Activated CD4-positive, CD25-positive, alpha-beta regulatory T cell treated with anti-CD3 and anti-CD28 coated beads, Interleukin-2, amount 50 U/mL, for 24 hours (primary cell): Measurements from ENCODE around the gene MT1A.
"Not testable (repeated sequence)": the region's sequence is repeated elsewhere in the genome, so short reads cannot be mapped to it uniquely, and the experiment has no call there.

Experiments
- ATAC-seq, 2 donors: fragments of 150-1000 bp; cut with Tn5 transposase; one replicate each; pipeline ENCODE4 v1.10.0; 2021; ENCODE audit warnings: mild to moderate bottlenecking in 1 of 2, moderate library complexity in 1 of 2

MT1A gene

DNA sequence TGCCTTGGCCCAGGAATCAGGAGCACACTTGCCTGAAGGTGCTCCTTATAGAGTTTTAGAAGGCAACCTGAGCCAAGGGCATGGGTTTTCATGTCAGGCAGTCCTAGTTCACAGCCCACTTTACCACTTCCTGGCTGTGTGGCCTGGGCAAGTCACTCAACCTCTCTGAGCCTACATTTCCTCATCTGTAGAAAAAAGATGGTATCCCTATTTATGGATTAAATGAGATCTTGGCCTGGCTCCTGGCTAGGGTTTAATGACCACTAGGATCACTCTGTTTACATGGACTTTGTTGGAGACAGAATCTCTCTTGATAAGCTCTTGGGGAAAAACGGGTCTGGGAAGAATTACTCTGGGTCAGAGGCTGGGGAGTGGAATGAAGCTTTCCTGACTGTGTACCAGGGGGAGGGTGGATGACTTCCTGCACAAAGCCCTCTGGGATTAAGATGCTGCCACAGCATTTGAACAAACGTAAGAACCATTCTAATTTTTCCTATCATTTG lies 27.8 kb upstream of the MT1A start:
- no peak for ATAC-seq

DNA sequence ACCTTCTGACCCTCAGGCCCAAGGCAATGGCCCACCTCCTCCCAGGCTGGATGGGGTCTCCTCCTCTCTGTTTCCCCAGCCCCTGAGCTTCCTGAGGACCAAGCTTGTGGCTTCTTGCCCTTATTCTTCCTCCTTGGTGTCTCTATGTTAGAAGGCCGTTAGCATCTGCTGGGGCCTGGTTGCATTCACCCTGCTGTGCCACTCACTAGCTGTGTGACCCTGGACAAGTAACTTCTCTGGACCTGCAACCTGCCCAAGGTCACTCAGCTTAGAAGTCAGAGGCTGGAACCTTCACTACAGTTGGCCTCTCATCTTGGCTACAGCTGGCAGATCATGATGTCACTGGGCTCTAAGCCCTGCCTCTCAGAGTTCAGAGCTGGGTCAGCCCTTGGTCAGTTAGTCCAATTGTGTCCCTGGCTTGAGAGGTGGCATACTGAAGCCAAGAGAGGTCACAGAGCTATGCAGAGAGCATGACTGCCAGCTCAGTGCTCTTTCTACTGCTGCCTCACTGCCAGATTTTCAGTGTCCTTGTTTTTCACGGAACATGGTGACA lies 27.1 kb upstream of the MT1A start:
- ATAC-seq, result no peak

DNA sequence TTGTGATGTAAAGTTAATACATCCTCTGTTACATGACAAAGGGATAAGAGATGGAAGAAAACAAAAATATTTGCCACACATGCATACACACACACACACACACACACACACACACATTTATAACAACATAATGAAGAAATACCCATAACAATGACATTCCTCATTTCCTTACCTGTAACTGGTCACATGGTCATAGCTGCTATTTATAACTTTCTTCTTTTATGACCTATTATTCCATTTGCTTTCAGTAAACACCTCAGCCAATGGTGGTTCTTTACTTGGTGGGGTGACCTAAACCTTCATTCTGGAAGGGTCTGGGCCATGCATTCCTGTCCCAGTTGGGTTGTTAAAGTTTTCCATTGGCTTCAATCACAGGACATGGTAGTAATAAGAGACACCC lies 24.8 kb upstream of the MT1A start:
- ATAC-seq, result no peak

DNA sequence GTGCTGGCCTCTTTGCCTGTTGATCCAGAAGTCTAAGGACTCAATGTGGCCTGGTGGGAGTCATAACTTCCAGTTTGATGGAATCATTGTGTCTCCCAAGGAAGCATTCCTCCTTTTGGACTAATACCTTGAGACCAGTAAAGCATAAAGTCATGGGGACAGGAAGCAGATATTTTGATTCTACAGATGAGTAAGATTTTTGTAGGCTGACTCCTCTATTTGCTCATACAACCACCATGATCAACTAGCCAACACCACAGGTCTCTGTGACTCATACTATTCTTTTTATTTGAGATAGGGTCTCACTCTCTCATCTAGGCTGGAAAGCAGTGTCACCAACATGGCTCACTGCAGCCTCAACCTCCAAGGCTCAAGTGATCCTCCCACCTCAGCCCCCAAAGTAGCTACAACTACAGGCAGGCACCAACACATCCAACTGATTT lies 23.9 kb upstream of the MT1A start:
- peak; percentile 84 to 88 for ATAC-seq

DNA sequence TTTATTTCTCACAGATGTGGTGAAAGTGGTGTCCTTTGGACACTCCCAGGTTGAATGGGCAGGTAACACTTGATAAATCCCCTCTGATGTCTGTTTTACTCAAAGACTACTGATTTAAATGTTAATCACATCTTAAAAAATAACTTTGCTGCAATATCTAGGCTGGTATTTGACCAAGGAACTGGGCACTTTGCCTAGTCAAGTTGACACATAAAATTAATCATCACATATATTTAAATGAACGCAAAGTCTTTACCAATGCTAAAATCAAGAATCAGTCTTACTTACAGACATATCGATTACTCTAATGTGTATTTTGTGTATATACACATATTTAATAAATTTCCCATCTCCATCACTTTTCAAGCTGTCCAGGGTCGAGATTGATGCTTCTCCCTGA lies 23.1 kb upstream of the MT1A start:
- ATAC-seq, result no peak

DNA sequence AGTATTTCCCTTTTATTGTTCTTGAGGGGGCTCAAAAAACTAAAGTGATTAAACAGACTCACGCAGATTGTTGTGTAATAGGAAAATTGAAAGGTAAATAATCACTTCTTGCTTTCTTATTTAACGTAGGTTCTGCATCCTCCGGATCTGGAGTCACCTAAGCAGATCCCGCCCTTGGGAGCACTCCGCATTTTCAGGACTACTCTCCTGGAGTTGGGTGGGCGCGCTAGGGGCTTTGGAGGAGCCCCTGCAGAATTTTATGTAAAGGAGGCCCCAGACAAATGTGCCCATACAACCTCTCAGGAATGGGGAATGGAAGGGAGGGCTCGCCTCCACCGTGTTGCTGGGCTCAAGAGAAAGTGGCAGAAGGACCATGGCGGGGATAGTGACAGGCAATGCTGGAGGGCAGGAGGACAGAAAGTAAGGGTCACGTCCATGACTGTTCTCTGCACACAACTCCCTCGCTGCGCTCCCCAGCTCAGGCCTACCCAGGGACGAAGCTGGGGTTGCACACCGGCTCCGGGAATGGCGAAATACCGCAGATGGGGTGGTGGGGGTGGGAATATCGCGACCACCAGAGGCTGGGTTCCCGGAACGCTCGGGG lies 21.8 kb upstream of the MT1A start:
- no peak for ATAC-seq

DNA sequence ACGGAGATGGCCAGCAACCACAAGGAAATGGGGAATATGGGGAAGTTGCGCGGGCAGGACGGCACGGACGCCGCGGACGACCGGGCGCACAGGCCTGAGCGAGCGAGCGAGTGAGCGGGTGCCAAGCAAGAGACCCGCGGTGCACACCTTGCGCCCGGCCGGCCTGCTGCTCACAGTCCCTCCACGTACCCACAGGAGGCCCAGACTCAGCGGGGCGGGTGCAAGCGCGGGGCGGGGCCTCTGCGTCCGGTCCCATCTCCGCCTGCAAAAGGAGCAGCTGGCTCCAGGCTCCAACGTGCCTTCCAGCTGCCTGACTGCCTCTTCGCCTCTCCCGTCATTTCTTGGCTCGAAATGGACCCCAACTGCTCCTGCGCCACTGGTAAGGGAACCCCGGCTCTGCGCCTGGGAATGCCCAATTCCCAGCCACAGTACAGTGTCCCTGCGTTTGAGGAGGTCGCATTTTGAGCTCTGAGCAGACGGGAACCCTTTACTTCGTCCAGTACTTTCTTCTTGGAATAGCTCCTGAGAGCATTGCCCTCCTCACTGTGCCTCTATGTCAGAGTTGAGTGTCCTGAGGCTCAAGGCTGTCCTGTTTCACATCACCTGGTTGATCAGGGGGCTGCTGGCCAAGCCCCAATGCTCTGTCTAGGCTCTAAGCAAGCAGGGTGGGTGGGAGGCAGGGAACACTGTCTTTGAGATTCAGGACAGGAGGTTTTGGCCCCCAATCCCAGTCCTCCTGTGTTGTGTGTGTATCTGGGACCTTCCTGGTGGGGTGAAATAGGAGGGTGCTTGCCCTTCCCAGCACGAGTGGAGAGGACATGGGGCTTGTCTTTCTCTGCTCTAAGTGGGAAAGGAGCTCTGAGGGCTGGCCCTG lies 21.0 kb upstream of the MT1A start:
- peak; percentile 27 to 51 for ATAC-seq

DNA sequence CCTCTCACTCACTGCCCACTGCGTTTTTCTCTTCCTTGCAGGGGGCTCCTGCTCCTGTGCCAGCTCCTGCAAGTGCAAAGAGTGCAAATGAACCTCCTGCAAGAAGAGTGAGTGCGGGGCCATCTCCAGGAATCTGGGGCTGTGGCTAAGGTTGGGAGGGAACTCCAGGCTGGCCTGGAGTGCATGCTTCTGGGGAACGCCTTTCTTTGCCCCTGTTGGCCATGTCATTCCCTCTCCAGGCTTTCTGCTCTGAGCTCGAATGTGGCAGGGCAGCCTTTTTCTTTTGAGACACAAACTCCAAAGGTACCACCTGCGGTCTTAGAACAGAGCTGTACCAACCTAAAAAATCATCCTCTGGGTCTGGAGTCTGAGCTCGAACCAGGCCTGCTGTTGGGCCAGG lies 20.3 kb upstream of the MT1A start:
- ATAC-seq, result no peak

DNA sequence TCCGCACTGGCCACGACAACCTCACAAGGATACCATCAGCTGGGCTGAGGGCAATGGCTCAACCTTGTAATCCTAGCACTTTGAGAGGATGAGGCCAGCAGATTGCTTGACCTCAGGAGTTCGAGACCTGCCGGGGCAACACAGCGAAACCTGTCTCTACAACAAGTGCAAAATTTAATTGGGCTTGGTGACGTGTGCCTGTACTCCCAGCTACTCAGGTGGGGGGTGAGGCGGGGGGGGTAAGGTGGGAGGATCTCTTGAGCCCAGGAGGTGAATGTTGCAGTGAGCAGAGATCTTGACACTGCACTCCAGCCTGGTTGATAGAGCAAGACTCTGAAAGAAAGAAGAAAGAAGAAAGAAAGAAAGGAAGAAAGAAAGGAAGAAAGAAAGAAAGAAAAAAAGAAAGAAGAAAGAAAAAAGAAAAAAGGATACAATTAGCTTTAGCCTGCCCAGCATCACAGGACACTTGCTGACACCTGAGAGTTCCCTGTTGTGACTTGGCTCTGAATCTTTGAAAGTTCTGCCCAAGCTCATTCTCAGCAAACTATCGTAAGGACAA lies 18.0 kb upstream of the MT1A start:
- ATAC-seq, result no peak

DNA sequence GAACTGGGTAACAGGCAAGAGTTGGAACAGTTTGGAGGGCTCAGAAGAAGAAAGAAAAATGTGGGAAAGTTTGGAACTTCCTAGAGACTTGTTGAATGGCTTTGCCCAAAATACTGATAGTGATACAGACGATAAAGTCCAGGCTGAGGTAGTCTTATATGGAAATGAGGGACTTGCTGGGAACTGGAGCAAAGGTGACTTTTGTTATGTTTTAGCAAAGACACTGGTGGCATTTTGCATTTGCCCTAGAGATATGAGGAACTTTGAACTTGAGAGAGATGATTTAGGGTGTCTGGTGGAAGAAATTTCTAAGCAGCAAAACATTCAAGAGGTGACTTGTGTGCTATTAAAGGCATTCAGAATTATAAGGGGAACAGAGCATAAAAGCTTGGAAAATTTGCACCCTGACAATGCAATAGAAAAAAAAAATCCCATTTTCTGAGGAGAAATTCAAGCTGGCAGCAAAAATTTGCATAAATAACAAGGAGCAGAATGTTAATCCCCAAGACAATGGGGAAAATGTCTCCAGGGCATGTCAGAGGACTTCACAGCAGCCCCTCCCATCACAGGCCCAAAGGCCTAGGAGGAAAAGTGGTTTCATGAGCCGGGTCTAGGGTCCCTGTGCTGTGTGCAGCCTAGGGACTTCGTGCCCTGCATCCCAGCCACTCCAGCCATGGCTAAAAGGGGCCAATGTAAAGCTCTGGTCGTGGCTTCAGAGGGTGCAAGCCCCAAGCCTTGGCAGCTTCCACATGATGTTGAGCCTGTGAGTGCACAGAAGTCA lies 16.6 kb upstream of the MT1A start:
- ATAC-seq, result not testable (repeated sequence)

DNA sequence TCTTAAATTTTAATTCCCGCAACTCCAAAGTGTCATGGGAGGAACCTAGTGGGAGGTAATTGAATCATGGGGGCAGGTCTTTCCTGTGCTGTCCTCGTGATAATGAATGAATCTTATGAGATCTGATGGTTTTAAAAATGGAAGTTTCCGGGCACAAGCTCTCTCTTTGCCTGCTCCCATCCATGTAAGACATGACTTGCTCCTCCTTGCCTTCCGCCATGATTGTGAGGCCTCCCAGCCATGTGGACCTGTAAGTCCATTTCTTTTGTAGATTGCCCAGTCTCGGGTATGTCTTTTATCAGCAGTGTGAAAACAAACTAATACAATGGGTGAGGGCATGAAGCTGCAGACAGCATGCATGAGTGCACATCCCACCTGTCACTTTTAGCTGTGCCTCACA lies 15.3 kb upstream of the MT1A start:
- not testable (repeated sequence) for ATAC-seq

DNA sequence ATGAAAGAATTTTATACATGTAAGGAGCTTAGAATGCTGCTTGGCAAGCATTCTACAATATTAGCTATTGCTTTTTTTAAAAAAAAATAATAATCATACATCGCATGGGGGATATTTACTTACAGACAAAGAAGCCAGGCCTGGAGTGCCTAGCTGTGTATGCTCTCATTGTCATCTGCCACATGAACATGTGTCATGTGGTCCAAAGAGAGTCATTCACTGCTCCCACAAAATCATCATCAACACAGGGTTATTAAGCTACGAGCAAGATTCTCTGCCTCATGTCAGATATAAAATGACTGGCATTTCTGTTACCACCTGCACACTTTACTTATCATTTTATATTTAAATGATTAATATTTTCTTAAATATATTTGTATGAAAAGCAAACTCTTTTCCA lies 14.8 kb upstream of the MT1A start:
- ATAC-seq, result no peak

DNA sequence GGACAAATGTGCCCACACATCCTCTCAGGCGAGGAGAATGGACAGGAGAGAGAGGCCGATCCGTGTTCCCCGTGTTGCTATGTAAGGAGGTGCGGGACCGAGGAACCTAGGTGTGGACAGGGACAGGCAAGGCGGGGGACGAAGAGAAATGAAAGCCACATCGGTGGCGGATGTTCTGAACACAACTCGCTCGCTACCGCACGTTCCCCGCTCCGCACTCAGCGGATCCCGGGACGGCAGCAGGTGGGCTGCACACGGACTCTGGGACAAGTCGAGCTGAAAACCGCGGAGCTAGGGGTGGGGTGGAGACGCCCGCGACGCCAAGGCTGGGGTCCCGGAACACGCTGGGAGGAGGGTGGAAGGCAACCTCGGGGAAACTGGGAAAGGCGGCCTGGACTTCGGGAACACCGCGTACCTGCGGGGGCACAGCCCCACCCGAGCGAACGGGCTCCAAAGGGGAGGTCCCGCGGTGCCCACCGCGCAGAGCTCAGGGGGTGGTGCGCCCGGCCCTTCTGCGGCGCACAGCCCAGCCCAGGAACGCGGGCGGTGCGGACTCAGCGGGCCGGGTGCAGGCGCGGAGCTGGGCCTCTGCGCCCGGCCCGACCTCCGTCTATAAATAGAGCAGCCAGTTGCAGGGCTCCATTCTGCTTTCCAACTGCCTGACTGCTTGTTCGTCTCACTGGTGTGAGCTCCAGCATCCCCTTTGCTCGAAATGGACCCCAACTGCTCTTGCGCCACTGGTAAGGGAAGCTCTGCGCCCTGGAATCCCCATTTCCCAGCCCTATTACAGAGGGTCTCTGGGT lies 13.1 kb upstream of the MT1A start, which contains the start of gene MT1E:
Gene MT1E (plus strand): TSS at position 642 of the 803 bp plus-strand sequence. CDS start 71 bp downstream, at position 713.
- peak; percentile 96 to 98 for ATAC-seq

DNA sequence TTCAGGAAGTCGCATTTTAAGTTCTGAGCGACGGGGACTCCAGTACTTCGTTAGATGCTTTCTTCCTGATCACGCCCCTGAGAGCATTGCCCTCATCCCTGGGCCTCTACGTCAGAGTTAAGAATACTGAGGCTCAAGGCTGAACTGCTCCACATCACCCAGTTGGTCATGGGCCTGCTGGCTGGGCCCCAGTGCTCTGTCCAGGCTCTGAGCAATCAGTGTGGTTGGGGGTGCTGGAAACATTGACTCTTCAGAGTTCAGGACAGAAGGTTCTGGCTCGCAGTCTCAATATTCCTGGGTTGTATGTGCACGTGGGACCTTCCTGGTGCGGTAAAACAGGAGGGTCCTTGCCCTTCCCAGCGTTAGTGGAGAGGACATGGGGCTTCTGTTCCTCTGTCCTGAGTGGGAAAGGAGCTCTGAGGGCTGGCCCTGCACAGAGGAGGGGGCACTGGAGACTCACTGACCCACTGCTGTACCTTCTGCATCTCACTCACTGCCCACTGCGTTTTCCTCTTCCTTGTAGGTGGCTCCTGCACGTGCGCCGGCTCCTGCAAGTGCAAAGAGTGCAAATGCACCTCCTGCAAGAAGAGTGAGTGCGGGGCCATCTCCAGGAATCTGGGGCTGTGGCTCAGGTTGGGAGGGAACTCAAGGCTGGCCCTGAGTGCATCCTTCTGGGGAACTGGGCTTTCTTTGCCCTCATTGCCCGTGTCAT lies 12.4 kb upstream of the MT1A start:
- ATAC-seq, result no peak

DNA sequence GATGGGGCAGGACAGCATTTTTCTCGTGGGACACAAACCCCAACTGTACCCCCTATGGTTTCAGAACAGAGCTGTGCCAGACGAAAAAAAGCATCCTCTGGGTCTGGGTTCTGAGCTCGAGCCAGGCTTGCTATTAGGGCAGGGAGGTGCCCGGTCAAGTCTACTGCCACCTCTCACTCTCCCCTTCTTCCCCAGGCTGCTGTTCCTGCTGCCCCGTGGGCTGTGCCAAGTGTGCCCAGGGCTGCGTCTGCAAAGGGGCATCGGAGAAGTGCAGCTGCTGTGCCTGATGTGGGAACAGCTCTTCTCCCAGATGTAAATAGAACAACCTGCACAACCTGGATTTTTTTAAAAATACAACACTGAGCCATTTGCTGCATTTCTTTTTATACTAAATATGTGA lies 11.8 kb upstream of the MT1A start:
- ATAC-seq, result no peak

DNA sequence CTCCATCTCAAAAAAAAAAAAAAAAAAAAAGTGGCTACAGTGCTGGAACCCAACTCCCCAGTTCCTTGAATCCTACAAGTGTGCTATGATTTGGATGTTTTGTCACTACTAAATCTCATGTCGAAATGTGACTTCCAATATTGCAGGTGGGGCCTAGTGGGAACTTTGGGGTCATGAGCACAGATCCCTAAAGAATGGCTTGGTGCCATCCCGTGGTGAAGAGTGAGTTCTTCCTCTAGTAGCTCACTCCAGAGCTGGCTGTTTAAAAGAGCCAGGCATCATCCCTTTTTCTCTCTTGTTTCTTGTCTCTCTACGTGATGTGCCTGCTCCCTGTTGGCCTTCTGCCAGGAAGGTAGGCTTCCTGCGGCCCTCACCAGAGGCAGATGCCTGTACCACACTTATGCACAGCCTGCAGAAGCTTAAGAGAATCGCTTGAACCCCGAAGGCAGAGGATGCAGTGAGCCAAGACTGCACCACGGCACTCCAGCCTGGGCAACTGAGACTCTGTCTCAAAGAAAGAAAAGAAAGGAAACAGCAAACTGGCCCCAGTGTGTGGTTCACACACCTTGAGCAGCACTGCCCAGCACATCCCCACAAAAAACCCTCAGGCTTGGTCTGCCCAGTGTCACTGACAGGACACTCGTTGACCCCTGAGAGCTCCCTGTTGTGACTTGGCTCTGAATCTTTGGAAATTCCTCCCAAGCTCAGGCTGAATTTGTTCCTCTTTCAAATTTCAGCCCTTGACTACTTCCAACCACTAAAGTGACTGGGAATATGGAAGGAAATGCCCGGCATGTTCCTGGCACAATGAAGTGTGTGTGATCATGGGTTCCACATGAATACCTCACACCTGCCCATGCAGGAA lies 9.7 kb upstream of the MT1A start:
- no peak for ATAC-seq

DNA sequence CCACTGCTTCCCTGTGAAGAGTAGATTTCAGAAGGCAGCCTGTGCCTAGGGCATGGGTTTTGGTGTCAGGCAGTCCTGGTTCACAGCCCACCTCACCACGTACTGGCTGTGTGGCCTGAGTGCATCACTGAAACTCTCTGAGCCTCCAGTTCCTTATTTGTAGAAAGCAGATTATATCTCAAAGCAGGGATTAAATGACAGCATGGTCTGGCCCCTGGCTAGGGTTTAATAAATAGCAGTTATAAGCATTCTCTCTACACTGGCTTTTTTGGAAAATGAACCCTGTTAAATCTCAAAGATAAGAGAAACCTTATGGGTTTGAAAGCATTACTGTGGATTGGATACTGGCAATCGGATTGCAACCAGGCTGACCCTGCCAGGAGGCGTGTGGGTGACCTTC lies 8.9 kb upstream of the MT1A start:
- ATAC-seq, result no peak

DNA sequence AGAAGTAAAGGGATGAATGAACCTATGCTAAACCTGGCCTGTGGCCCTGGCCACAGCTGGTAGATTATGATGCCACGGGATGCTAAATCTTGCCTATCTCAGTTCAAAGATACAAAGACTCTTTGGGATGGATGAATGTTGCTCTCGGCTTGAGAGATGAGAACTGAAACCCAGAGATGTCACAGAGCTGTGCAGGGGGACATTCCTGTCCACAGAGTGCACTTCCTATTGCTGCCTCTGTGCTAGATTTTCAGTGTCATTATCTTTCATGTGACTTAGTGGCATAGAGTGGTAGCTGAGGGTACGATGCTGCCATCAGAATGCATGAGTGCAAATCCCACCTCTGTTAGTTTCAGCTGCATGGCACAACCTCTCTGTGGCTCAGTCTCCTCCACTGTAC lies 8.3 kb upstream of the MT1A start:
- peak in 1 of 2 donors; percentile 41 for ATAC-seq

DNA sequence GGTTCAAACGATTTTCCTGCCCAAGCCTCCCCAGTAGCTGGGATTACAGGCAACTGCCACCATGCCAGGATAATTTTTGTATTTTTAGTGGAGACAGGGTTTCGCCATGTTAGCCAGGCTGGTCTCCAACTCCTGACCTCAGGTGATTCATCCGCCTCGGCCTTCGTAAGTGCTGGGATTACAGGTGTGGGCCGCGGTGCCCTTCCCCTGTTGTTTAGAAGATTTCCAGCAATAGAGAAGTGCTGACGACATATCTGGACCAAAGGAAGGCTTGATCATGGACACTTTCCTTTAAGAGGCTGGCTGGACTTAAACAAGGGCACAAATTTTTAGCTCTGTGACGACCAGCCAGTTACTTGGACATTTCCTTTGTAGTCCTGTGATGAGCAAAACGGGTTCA lies 7.3 kb upstream of the MT1A start:
- no peak for ATAC-seq

DNA sequence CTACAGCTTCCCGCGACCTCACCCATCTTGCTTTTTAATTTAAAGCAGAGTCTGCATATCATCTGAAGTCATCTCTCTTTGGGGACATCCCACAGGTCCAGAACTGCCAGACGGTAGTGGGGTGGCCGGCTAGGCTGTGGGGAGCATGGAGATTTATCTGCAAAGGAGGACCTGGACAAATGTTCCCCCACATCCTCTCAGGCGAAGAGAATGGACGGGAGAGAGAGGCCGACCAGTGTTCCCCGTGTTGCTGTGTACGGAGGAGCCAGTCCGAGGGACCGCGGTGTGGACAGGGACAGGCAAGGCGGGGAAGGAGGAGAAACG lies 6.7 kb upstream of the MT1A start:
- no peak for ATAC-seq
